ENCODE measurements around the gene SLC24A3.
A peak's percentile ranks its signal among the peaks of the same experiment; 100 is the strongest.

SLC24A3 gene

DNA sequence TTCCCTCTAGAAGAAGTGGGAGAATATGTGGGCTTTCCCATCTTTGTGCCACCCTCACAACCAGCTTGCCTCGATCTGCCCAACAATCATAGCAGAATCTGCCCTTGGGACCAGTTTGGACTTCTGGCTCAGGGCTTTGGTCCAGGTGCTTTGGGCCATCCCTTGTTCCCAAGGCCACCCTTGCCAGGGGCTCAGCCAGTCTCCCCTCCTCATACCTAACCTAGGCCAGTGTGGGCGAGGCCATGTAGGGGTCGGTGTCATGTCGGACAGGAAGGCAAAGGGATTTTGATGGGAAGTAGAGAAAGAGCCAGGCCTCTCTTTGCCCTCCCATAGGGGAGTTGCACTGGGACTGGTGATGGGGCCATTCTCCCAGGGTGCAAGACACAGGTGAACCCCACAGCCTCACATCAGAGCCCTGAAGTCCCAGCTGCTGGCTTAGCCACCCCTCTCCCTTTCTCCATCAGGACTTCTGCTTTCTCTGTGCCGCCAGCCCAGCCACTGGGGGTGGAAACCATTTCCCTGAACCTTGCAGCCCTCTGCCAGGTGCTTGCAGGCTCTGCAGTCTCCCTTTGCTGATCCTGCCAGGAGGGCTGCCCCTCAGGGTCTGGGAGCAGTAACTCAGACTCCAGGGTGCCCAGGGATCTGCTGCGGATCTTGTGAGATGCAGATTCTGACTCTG, 60.7 kb downstream of the SLC24A3 start:
- no peak for DNase-seq (ENCODE audit: low spot score)

- DNase-seq (ENCODE audit: low spot score): no peak
These were observed 61.6 kb downstream of the SLC24A3 start for GRCh38 chr20:19274001-19274400.

GRCh38 chr20:19274412-19275015, 62.1 kb downstream of the SLC24A3 start:
- DNase-seq (ENCODE audit: low spot score): no peak

DNA sequence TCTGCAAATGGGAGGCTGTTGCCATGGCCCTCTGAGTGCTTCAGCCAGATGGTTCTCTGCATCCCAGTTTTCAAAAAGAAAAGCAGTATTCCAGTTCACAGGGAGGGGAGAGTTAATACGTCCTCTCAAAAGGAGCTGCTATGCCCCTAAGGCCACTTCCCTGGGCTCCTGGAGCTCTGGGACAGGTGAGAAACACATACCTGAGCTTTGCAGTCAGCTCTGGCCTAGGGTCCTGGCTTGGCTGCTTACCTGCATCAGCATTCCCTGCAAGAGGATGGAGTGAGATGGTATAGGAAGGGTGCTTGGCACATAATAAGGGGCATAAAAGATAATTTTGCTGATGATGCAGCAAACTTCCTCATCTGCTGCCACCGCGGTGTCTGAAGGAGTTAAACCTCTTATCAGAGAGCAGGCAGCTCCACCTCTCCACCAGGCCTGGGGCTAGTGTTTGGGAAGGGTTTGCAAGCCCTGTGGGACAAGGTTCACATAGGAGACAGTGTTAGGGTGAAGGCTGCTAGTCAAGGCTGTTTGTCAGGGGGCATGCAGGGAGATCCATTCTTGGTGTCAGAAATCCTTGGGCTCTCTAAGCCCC, 62.7 kb downstream of the SLC24A3 start:
- no peak for DNase-seq (ENCODE audit: low spot score)

GRCh38 chr20:19275630-19276071, 63.2 kb downstream of the SLC24A3 start:
- DNase-seq (ENCODE audit: low spot score): peak; percentile 74

DNA sequence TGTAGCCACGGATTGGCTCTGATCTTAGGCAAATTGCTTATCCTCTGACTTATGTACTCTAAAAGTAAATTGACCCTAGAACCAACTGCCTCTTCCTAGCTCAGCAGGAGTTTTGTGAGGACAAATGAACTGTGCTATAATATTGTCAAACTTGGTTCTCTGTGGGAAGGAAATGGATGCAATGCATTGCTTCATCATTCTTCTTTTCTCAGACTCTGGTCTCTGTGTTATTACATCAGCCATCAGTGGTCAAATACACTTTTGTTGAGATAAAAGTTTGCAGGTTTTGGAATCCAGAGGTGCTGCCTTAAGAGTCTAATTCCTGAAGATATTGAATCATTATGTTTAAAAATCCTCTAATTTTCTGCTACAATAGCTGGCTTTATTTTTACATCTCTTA, 64.9 kb downstream of the SLC24A3 start:
- DNase-seq (ENCODE audit: low spot score): no peak

GRCh38 chr20:19283490-19284025, 71.1 kb downstream of the SLC24A3 start:
- DNase-seq (ENCODE audit: low spot score): no peak

GRCh38 chr20:19284400-19285178, 72.1 kb downstream of the SLC24A3 start:
- no peak for DNase-seq (ENCODE audit: low spot score)

- no peak for DNase-seq (ENCODE audit: low spot score)
These were observed 73.0 kb downstream of the SLC24A3 start for GRCh38 chr20:19285436-19285835.

DNA sequence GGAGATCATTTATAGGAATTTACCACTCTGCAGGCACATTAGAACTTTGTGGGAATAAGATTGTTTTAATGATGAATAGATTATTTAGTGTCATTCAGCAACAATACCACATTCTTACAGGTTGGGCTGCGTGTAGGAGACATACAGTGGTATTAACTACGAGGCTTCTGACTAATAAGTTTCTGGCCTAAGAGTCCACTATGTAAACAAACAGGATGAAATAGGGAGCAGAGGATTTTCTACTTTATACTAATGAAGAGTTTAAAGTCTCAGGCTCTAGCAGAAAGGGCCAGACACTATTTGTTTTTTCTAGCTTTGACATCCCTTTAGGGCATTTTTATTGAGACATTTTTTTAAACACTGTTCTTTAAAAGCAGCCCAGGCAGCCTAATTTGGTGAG, 75.6 kb downstream of the SLC24A3 start:
- DNase-seq (ENCODE audit: low spot score): no peak

- no peak for DNase-seq (ENCODE audit: low spot score)
These were observed 76.2 kb downstream of the SLC24A3 start for GRCh38 chr20:19288636-19289035.

GRCh38 chr20:19289451-19289850, 77.0 kb downstream of the SLC24A3 start:
- DNase-seq (ENCODE audit: low spot score): no peak

GRCh38 chr20:19291024-19291817, 78.8 kb downstream of the SLC24A3 start:
- DNase-seq (ENCODE audit: low spot score): no peak

DNA sequence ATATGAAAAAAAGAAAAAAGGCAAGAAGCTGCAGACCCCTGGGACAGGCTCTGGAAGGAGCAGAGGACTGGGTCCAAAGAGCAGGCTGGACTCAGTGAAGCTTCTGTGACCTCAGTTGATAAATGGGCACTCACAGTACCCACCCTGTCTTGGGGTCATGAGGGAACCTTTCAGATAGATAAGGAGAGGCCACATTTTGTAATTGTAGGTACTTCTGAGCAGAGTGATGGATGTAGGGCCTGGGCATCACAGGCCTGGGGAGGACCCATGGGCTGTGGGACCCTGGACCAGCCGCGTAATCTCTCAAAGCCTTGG, 79.3 kb downstream of the SLC24A3 start:
- DNase-seq (ENCODE audit: low spot score): no peak

DNA sequence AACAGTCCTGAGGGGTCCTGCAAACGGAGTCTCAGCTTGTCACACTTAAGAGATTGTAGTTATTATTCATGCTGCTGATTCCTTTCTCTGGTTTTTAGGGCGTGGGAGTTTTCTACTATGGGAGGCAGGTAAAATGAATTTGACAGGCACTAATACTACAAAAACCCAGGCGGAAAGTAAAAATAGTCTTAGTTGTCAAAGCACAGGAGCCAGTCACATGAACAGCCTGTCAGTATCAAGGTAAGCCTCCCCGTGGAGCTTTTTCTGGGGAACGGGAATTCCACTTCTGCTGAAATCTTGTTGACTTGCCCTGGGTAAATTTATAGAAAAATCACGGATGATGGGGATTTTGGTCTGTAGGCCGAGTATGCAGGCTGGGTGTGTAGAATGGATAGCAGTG, 79.8 kb downstream of the SLC24A3 start:
- DNase-seq (ENCODE audit: low spot score): no peak

- no peak for DNase-seq (ENCODE audit: low spot score)
These were observed 82.6 kb downstream of the SLC24A3 start for GRCh38 chr20:19295076-19295475.

DNA sequence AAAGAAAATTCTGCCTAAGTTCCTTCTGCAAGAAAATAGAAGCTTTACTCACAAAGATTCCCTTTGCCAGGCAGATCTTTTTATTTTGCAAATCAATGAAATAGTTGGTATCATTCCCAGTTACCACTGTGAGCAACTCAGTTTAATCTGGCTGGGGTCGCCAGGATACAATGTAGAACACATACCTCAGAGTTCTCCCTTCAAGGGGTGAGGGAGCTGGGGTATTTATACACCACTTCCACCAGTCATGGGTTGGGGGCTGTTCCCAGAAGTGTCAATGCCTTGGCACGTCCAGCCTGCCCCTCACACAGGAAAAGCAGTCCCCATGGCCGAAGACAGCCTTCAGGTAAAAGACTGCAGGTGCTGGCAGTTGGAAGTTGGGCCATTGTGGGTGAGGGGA, 86.2 kb downstream of the SLC24A3 start:
- DNase-seq (ENCODE audit: low spot score): no peak

GRCh38 chr20:19300395-19300794, 88.0 kb downstream of the SLC24A3 start:
- no peak for DNase-seq (ENCODE audit: low spot score)

- DNase-seq (ENCODE audit: low spot score): no peak
These were observed 88.7 kb downstream of the SLC24A3 start for GRCh38 chr20:19301142-19301541.

GRCh38 chr20:19301843-19302242, 89.4 kb downstream of the SLC24A3 start:
- DNase-seq (ENCODE audit: low spot score): no peak

- no peak for DNase-seq (ENCODE audit: low spot score)
These were observed 90.3 kb downstream of the SLC24A3 start for GRCh38 chr20:19302714-19303113.

DNA sequence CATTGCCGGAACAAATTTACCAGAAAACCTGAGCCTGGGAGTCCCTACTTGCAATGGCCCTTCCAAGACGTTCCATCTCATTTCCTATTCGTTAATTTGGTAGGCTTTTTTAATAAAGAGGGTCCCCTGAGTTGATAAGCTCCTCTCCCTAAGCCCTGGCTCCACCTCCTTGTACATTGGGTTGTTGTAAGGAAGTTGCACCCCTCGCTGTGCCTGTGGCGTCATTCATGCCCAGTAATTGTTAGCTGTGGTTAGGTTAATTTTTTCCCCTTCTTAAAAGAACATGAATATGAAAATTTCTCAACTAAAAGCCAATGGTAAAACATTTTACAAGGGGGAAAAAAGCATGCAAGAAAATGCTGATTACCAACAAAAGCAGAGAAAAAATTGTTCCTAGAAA, 91.9 kb downstream of the SLC24A3 start:
- DNase-seq (ENCODE audit: low spot score): no peak
